Endothelial cell of umbilical vein (primary cell): ENCODE measurements around the gene FGR. TPM values are rescaled to one million over a fixed set of nuclear protein-coding genes. Genes with fewer than 3 reads are reported as not detected.

ENCODE experiments used
- BruUV-seq: library from RNA; stranded (reverse); fragments of 400-500 nt; replicated peaks from 2 replicates; lab custom pipeline; 2021; lab: Mats Ljungman, UMichigan
- CTCF ChIA-PET: fragments of 300-600, 350-600 bp; sonication (Branson Sonifier 250); formaldehyde crosslinking; loops from one replicate; lab custom pipeline; 2021; ENCODE audit warnings: antibody characterized with exemption, inconsistent platforms; lab: Charles Lee
- POLR2A ChIA-PET: fragments of 300-600, 350-600 bp; sonication (Branson Sonifier 250); formaldehyde crosslinking; loops from one replicate; lab custom pipeline; 2021; ENCODE audit warnings: antibody characterized with exemption, inconsistent platforms; lab: Charles Lee
- DNase-seq: peaks from one replicate; pipeline ENCODE4 v3.0.0-alpha.2; 2011; ENCODE audit warnings: low read depth, low spot score
- FAIRE-seq: peaks from 2 replicates; lab custom pipeline; 2011; peaks lifted over from hg19 to GRCh38; lab: Jason Lieb, UNC
- H2AFZ ChIP-seq: 2 replicates; pipeline ENCODE4 v1.6.0; 2012; ENCODE audit warnings: low read depth, low read length, control low read depth, inconsistent platforms
- H3K27ac ChIP-seq: 2 replicates; pipeline ENCODE4 v1.5.1; 2011; ENCODE audit warnings: low read depth, mild to moderate bottlenecking, control low read depth, low read length, moderate library complexity; ENCODE audit not compliant: insufficient read depth
- H3K27me3 ChIP-seq, 2 experiments: 2 replicates each; pipeline versions ENCODE4 v1.6.0 to v1.6.1; 2011; ENCODE audit warnings: low read length in 2 of 2, mixed read lengths in 1 of 2; ENCODE audit not compliant: control insufficient read depth in 2 of 2, insufficient read depth in 2 of 2
- H3K36me3 ChIP-seq, 2 experiments: 2 replicates in 1 of 2; 3 replicates in 1 of 2; pipeline ENCODE4 v1.5.1; 2011; ENCODE audit warnings: low read length in 2 of 2, mild to moderate bottlenecking in 1 of 2, moderate library complexity in 1 of 2; ENCODE audit not compliant: control insufficient read depth in 2 of 2, insufficient read depth in 2 of 2; ENCODE audit errors: extremely low read depth in 1 of 2
- H3K4me1 ChIP-seq: 3 replicates; pipeline ENCODE4 v1.5.1; 2011; ENCODE audit warnings: mild to moderate bottlenecking, low read length; ENCODE audit not compliant: control insufficient read depth, insufficient read depth; ENCODE audit errors: extremely low read depth
- H3K4me2 ChIP-seq: 2 replicates; pipeline ENCODE4 v1.6.1; 2011; ENCODE audit warnings: low read length, control low read depth, mixed read lengths; ENCODE audit not compliant: insufficient read depth
- H3K4me3 ChIP-seq, 3 experiments: fragments of 200-600 bp in 1 of 3; sonication (generic), shearing (Covaris generic) in 1 of 3; replicated peaks in 1 of 3; 2 replicates each; pipeline ENCODE4 v1.5.1; 2011 to 2016; ENCODE audit warnings: control low read depth in 3 of 3, low read length in 3 of 3, mild to moderate bottlenecking in 2 of 3, inconsistent platforms in 1 of 3, low read depth in 1 of 3, moderate library complexity in 1 of 3; ENCODE audit not compliant: insufficient read depth in 1 of 3
- H3K79me2 ChIP-seq: 2 replicates; pipeline ENCODE4 v1.6.0; 2012; ENCODE audit warnings: low read length, inconsistent platforms; ENCODE audit not compliant: control insufficient read depth, insufficient read depth
- H3K9ac ChIP-seq: replicated peaks from 2 replicates; pipeline ENCODE3; 2011; ENCODE audit warnings: low read length, control low read depth; ENCODE audit not compliant: insufficient read depth; ENCODE audit errors: extremely low read depth
- H3K9me1 ChIP-seq: replicated peaks from 3 replicates; pipeline ENCODE4 v1.6.0; 2011; ENCODE audit warnings: mild to moderate bottlenecking, low read length; ENCODE audit not compliant: control insufficient read depth, insufficient read depth; ENCODE audit errors: extremely low read depth
- H3K9me3 ChIP-seq: replicated peaks from 2 replicates; pipeline ENCODE4 v1.5.1; 2012; ENCODE audit warnings: low read length, inconsistent platforms; ENCODE audit not compliant: control insufficient read depth, insufficient read depth
- H4K20me1 ChIP-seq: replicated peaks from 2 replicates; pipeline ENCODE3; 2011; ENCODE audit warnings: mild to moderate bottlenecking, low read length; ENCODE audit not compliant: control insufficient read depth, insufficient read depth; ENCODE audit errors: extremely low read depth
- FOS ChIP-seq: IDR thresholded peaks from 2 replicates; pipeline ENCODE4 v1.6.1; 2011; ENCODE audit warnings: mild to moderate bottlenecking, low read length, moderate library complexity, borderline replicate concordance; ENCODE audit not compliant: insufficient read depth
- GATA2 ChIP-seq: IDR thresholded peaks from 2 replicates; pipeline ENCODE4 v1.7.0; 2011; ENCODE audit warnings: low read depth, mild to moderate bottlenecking, moderate library complexity, mixed read lengths, low read length; ENCODE audit not compliant: insufficient read length, insufficient read depth
- JUN ChIP-seq: IDR thresholded peaks from 2 replicates; pipeline ENCODE4 v1.6.1; 2011; ENCODE audit warnings: borderline replicate concordance, low read depth; ENCODE audit not compliant: insufficient read length, insufficient read depth
- MYC ChIP-seq: IDR thresholded peaks from one replicate; pipeline ENCODE4 v1.6.1; 2011; ENCODE audit warnings: mild to moderate bottlenecking, low read depth, low read length
- POLR2A ChIP-seq: IDR thresholded peaks from 2 replicates; pipeline ENCODE4 v1.6.1; 2012; ENCODE audit warnings: low read depth, mild to moderate bottlenecking, control low read depth, low read length
- dilution Hi-C: fragments of 300-500 bp; cut with MboI; formaldehyde crosslinking; loops from one replicate; pipeline ENCODE4 v1.15.0; 2019; ENCODE audit warnings: low sequenced_read_pairs; ENCODE audit not compliant: extremely low pct_ligation_motif_present
- intact Hi-C: fragments of 100-400 bp; cut with micrococcal nuclease; formaldehyde crosslinking; loops from one replicate; pipeline ENCODE4 v1.10.0; 2022
- polyA plus RNA-seq, 4 experiments: library from polyadenylated mRNA; depleted of rRNA in 3 of 4; stranded (reverse) in 3 of 4; unstranded in 1 of 4; fragments of >200 nt; gene quantifications; 2 replicates each; pipeline versions ENCODE4 v1.2.1 to v1.2.3, GENCODE V29; 2011 to 2012; ENCODE audit warnings: missing spikeins in 1 of 4
- total RNA-seq: library from RNA; stranded (reverse); gene quantifications from 2 replicates; pipeline ENCODE4 v1.2.3, GENCODE V29; 2021
- TF ChIP-seq, protein P1 (sequence below), 2 donors: IDR thresholded peaks; 1 replicate in 1 of 2; 2 replicates in 1 of 2; pipeline ENCODE4 v1.5.1; 2011; ENCODE audit warnings: low read length in 2 of 2, mild to moderate bottlenecking in 2 of 2, moderate library complexity in 2 of 2, control low read depth in 1 of 2, inconsistent platforms in 1 of 2, low read depth in 1 of 2; ENCODE audit not compliant: insufficient read depth in 1 of 2; ENCODE audit errors: extremely low read depth in 1 of 2
- TF ChIP-seq, protein P2 (sequence below): IDR thresholded peaks from 2 replicates; pipeline ENCODE4 v1.6.1; 2011; ENCODE audit not compliant: insufficient read depth, insufficient read length

The FGR gene
- total and polyA plus RNA-seq, 2 donors (not counting 3 experiments of a cell fraction or from before 2014, with no cell fraction given): 0.18 TPM; not detected in 1

DNA sequence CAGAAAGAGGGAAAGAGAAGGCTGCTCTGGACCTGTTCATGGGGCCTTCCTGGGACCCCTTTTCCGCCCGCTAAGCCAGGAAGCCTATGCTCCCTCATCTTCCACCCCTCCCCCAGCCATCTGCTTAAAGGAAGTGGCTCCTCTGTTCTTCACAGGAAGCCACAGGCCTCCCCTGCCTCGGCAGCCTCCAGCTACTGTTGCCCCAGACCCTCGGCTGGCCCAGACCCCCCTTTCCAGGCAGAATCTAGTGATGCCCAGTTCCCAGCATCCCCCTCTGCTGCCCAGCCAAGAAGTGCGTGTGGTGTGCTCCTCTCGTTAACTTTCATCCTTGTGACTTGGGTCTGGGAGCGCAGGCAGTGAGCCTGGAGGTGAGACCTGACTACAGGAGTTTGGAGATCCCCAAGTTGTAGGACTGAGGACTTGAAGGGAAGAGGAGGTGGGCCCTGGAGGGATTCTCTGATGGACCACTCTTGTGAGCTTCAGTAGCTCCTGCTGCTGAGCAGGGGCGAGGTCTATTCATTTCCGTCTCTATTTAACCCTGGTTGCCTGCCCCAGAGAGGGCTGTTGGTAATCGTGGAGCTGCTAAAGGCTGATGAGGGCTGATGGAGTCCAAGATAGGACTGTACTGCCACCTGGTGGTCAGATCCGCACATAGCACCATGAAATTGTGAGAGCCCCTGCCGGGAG, 27.9 kb upstream of the FGR start:
- Histone ChIP-seq H3K9ac (no peak overlapping the region), H3K4me2 (no peak overlapping the region), H3K4me3 (no peak overlapping the region), H3K27ac (no peak overlapping the region), H3K4me1 (peaks cover 14% of the 10 kb centered on the region), H3K79me2 (no peaks in the 10 kb centered on the region), H2AFZ (peak overlapping the region; percentile 66), H3K36me3 (no peaks in the 10 kb centered on the region), H4K20me1 (no peaks in the 10 kb centered on the region), H3K9me3 (no peaks in the 10 kb centered on the region), H3K27me3 (no peaks in the 10 kb centered on the region), H3K9me1 (no peaks in the 10 kb centered on the region)
- ChIA-PET CTCF (interaction anchor here (0.6 to 8.6 kb wide), 32 partner anchors 9 to 366 kb away, joined by 3 to 306 read pairs (median 6); partner anchors contain the start of genes AHDC1, FAM76A, IFI6 and STX12), POLR2A (no interaction called here)
- no TSS peak for BruUV-seq
- TF ChIP-seq POLR2A: no peak
- TF ChIP-seq, protein P1, sequence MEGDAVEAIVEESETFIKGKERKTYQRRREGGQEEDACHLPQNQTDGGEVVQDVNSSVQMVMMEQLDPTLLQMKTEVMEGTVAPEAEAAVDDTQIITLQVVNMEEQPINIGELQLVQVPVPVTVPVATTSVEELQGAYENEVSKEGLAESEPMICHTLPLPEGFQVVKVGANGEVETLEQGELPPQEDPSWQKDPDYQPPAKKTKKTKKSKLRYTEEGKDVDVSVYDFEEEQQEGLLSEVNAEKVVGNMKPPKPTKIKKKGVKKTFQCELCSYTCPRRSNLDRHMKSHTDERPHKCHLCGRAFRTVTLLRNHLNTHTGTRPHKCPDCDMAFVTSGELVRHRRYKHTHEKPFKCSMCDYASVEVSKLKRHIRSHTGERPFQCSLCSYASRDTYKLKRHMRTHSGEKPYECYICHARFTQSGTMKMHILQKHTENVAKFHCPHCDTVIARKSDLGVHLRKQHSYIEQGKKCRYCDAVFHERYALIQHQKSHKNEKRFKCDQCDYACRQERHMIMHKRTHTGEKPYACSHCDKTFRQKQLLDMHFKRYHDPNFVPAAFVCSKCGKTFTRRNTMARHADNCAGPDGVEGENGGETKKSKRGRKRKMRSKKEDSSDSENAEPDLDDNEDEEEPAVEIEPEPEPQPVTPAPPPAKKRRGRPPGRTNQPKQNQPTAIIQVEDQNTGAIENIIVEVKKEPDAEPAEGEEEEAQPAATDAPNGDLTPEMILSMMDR (IDR thresholded peaks at IDR 0.05; ENCODE audit: extremely low read depth in 1 of 2, insufficient read depth in 1 of 2, low read depth in 1 of 2, low read length in 2 of 2): peak; percentile 80 to 85
- TF ChIP-seq, protein P2, sequence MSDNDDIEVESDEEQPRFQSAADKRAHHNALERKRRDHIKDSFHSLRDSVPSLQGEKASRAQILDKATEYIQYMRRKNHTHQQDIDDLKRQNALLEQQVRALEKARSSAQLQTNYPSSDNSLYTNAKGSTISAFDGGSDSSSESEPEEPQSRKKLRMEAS: no peak
- no peak for TF ChIP-seq FOS
- TF ChIP-seq GATA2: no peak
- TF ChIP-seq MYC: no peak
- TF ChIP-seq JUN: no peak
- dilution Hi-C loops (no loop called here), intact Hi-C loops (loop anchor here (1.0 to 5.0 kb wide), 5 partner anchors 19 to 361 kb away; partner anchors contain the start of gene GPR3)
- peak; percentile 95 for FAIRE-seq
- peak; percentile 83 for DNase-seq
